H1 (cell line): Measurements from ENCODE around the gene FAM8A1. TPM values are rescaled to one million over a fixed set of nuclear protein-coding genes. Genes with fewer than 3 reads are reported as not detected.

ENCODE experiments used
- CTCF ChIA-PET: fragments of 300-600 bp; sonication (Branson Sonifier 250); formaldehyde crosslinking; loops from one replicate; lab custom pipeline; 2021; ENCODE audit not compliant: partially characterized antibody; lab: Charles Lee
- POLR2A ChIA-PET: fragments of 300-600 bp; sonication (Branson Sonifier 250); formaldehyde crosslinking; loops from one replicate; lab custom pipeline; 2021; ENCODE audit warnings: inconsistent platforms; ENCODE audit not compliant: partially characterized antibody; lab: Charles Lee
- DNase-seq, 2 experiments: peaks; one replicate each; pipeline versions ENCODE4 v3.0.0 to v3.0.0-alpha.2; 2010 to 2022; ENCODE audit warnings: low spot score in 2 of 2, low read depth in 1 of 2, mixed read lengths in 1 of 2
- FAIRE-seq: peaks from 2 replicates; lab custom pipeline; 2011; peaks lifted over from hg19 to GRCh38; lab: Jason Lieb, UNC
- H2AFZ ChIP-seq: 2 replicates; pipeline ENCODE4 v1.8.1; 2012; ENCODE audit warnings: low read length, inconsistent platforms
- H2AK5ac ChIP-seq: 2 replicates; pipeline ENCODE4 v1.6.1; 2013; ENCODE audit warnings: low read depth, low read length
- H2BK120ac ChIP-seq: replicated peaks from 2 replicates; pipeline ENCODE3; 2013; ENCODE audit warnings: low read depth, low read length, inconsistent platforms
- H2BK12ac ChIP-seq: 2 replicates; pipeline ENCODE4 v1.6.1; 2013; ENCODE audit warnings: low read depth, low read length
- H2BK15ac ChIP-seq: 2 replicates; pipeline ENCODE4 v1.6.1; 2013; ENCODE audit warnings: low read length
- H2BK20ac ChIP-seq: 2 replicates; pipeline ENCODE4 v1.6.1; 2013; ENCODE audit warnings: low read length
- H2BK5ac ChIP-seq: 2 replicates; pipeline ENCODE4 v1.6.1; 2013; ENCODE audit warnings: low read depth, low read length
- H3K14ac ChIP-seq: 2 replicates; pipeline ENCODE4 v1.6.1; 2013; ENCODE audit warnings: inconsistent platforms; ENCODE audit not compliant: insufficient read length
- H3K18ac ChIP-seq: 2 replicates; pipeline ENCODE4 v1.6.1; 2013; ENCODE audit warnings: low read length; ENCODE audit errors: extremely low read depth
- H3K23ac ChIP-seq: 2 replicates; pipeline ENCODE4 v1.6.1; 2013; ENCODE audit warnings: inconsistent platforms; ENCODE audit not compliant: insufficient read length
- H3K23me2 ChIP-seq: 2 replicates; pipeline ENCODE4 v1.6.1; 2013; ENCODE audit warnings: low read depth, low read length
- H3K27ac ChIP-seq: 2 replicates; pipeline ENCODE4 v1.6.1; 2011; ENCODE audit warnings: low read depth, low read length, inconsistent platforms
- H3K27me3 ChIP-seq, 4 experiments: replicated peaks in 1 of 4; 1 replicate in 1 of 4; 2 replicates in 3 of 4; pipeline versions ENCODE4 v1.6.1 to v1.8.1; 2011 to 2013; ENCODE audit warnings: low read length in 3 of 4, mild to moderate bottlenecking in 3 of 4, inconsistent platforms in 2 of 4, mixed read lengths in 2 of 4, moderate library complexity in 1 of 4; ENCODE audit not compliant: control insufficient read depth in 3 of 4, insufficient read depth in 3 of 4; ENCODE audit errors: extremely low read depth in 1 of 4
- H3K36me3 ChIP-seq, 4 experiments: 2 replicates each; pipeline versions ENCODE4 v1.6.1 to v1.8.1; 2011 to 2013; ENCODE audit warnings: mild to moderate bottlenecking in 4 of 4, low read length in 3 of 4, moderate library complexity in 2 of 4, control low read depth in 1 of 4, inconsistent platforms in 1 of 4; ENCODE audit not compliant: insufficient read depth in 4 of 4, control insufficient read depth in 2 of 4
- H3K4ac ChIP-seq: replicated peaks from 2 replicates; pipeline ENCODE3; 2013; ENCODE audit warnings: low read length, low read depth, mixed read lengths, inconsistent platforms; ENCODE audit not compliant: insufficient read length
- H3K4me1 ChIP-seq, 4 experiments: replicated peaks in 1 of 4; 1 replicate in 1 of 4; 2 replicates in 3 of 4; pipeline versions ENCODE4 v1.6.1 to v1.8.1; 2011 to 2013; ENCODE audit warnings: low read length in 3 of 4, inconsistent platforms in 2 of 4, mixed read lengths in 1 of 4; ENCODE audit not compliant: insufficient read depth in 4 of 4, control insufficient read depth in 3 of 4
- H3K4me2 ChIP-seq, 2 experiments: 2 replicates each; pipeline versions ENCODE4 v1.6.1 to v1.8.1; 2011 to 2013; ENCODE audit warnings: low read depth in 2 of 2, low read length in 2 of 2, control low read depth in 1 of 2, inconsistent platforms in 1 of 2, mild to moderate bottlenecking in 1 of 2; ENCODE audit not compliant: insufficient read depth in 1 of 2
- H3K4me3 ChIP-seq, 4 experiments: fragments of 200-600, 300-600 bp in 1 of 4; sonication (generic), shearing (Covaris generic), sonication (Bioruptor Twin) in 1 of 4; 2 replicates each; pipeline versions ENCODE4 v1.5.1 to v1.8.1; 2011 to 2016; ENCODE audit warnings: low read length in 4 of 4, low read depth in 3 of 4, control low read depth in 2 of 4, inconsistent platforms in 2 of 4, mild to moderate bottlenecking in 2 of 4, mixed read lengths in 1 of 4, moderate library complexity in 1 of 4; ENCODE audit not compliant: insufficient read depth in 2 of 4; ENCODE audit errors: extremely low read depth in 1 of 4
- H3K56ac ChIP-seq: replicated peaks from 2 replicates; pipeline ENCODE3; 2013; ENCODE audit warnings: low read depth, mild to moderate bottlenecking, mixed read lengths, low read length, inconsistent platforms; ENCODE audit not compliant: insufficient read length
- H3K79me1 ChIP-seq: 2 replicates; pipeline ENCODE4 v1.6.1; 2013; ENCODE audit warnings: low read depth, low read length, control low read depth
- H3K79me2 ChIP-seq, 2 experiments: 2 replicates each; pipeline versions ENCODE4 v1.6.1 to v1.8.1; 2012 to 2013; ENCODE audit warnings: low read length in 2 of 2, mild to moderate bottlenecking in 2 of 2, inconsistent platforms in 1 of 2; ENCODE audit not compliant: insufficient read depth in 2 of 2, control insufficient read depth in 1 of 2
- H3K9ac ChIP-seq, 4 experiments: replicated peaks in 1 of 4; 1 replicate in 1 of 4; 2 replicates in 3 of 4; pipeline versions ENCODE4 v1.6.1 to v1.8.1; 2011 to 2013; ENCODE audit warnings: low read depth in 3 of 4, low read length in 3 of 4, control low read depth in 2 of 4, mild to moderate bottlenecking in 2 of 4, moderate library complexity in 2 of 4, inconsistent platforms in 1 of 4; ENCODE audit errors: extremely low read depth in 1 of 4
- H3K9me3 ChIP-seq, 2 experiments: 2 replicates each; pipeline versions ENCODE4 v1.6.1 to v1.8.1; 2012 to 2013; ENCODE audit warnings: mild to moderate bottlenecking in 2 of 2, moderate library complexity in 2 of 2, control low read depth in 1 of 2, inconsistent platforms in 1 of 2, low read depth in 1 of 2, low read length in 1 of 2, mixed read lengths in 1 of 2; ENCODE audit not compliant: insufficient read depth in 2 of 2
- H4K20me1 ChIP-seq, 2 experiments: replicated peaks in 1 of 2; 2 replicates each; pipeline versions ENCODE3 to v1.8.1; 2011 to 2013; ENCODE audit warnings: inconsistent platforms in 2 of 2, low read length in 2 of 2, mild to moderate bottlenecking in 1 of 2; ENCODE audit not compliant: insufficient read depth in 2 of 2, control insufficient read depth in 1 of 2
- H4K5ac ChIP-seq: 2 replicates; pipeline ENCODE4 v1.6.1; 2013; ENCODE audit warnings: low read length, low read depth, mixed read lengths, inconsistent platforms; ENCODE audit not compliant: insufficient read length
- H4K8ac ChIP-seq: 2 replicates; pipeline ENCODE4 v1.8.0; 2013; ENCODE audit warnings: mild to moderate bottlenecking, moderate library complexity, low read length, inconsistent platforms; ENCODE audit not compliant: insufficient read depth; ENCODE audit errors: extremely low read depth
- H4K91ac ChIP-seq: replicated peaks from 2 replicates; pipeline ENCODE3; 2013; ENCODE audit warnings: low read length, mixed read lengths, inconsistent platforms; ENCODE audit not compliant: insufficient read length
- CEBPB ChIP-seq: IDR thresholded peaks from 2 replicates; pipeline ENCODE4 v1.6.1; 2012; ENCODE audit warnings: low read depth, low read length
- CTBP2 ChIP-seq: IDR thresholded peaks from 2 replicates; pipeline ENCODE4 v1.7.0; 2011; ENCODE audit warnings: borderline replicate concordance, mild to moderate bottlenecking, moderate library complexity, mixed read lengths, low read length; ENCODE audit not compliant: insufficient read depth, insufficient read length
- YY1 ChIP-seq: IDR thresholded peaks from 2 replicates; pipeline ENCODE4 v1.6.1; 2011; ENCODE audit warnings: low read depth, mild to moderate bottlenecking, low read length
- WGBS, 2 experiments: shearing (Covaris generic) in 1 of 2; methylation state at CpG; one replicate each; pipeline versions ENCODE4 v1.1.6 to v1.1.7; 2013 to 2015; ENCODE audit warnings: low lambda C conversion rate in 2 of 2, mixed read lengths in 2 of 2, inconsistent platforms in 1 of 2, low coverage in 1 of 2, missing lambda C conversion rate in 1 of 2; ENCODE audit not compliant: insufficient replicate concordance in 2 of 2, insufficient coverage in 1 of 2, insufficient read length in 1 of 2; ENCODE audit errors: extremely low coverage in 1 of 2, missing lambda C conversion rate in 1 of 2; 5-methylcytosine and 5-hydroxymethylcytosine counted together
- polyA plus RNA-seq, 7 experiments: library from polyadenylated mRNA; depleted of rRNA in 3 of 7; stranded (reverse) in 5 of 7; unstranded in 2 of 7; fragments of >200 nt in 5 of 7; fragments of 200-250 nt in 2 of 7; gene quantifications; 1 replicate in 5 of 7; 2 replicates in 1 of 7; 4 replicates in 1 of 7; pipeline versions ENCODE4 v1.2.1 to v1.2.3, GENCODE V29; 2011 to 2013; ENCODE audit warnings: missing spikeins in 2 of 7, mixed read lengths in 2 of 7
- total RNA-seq: library from RNA; stranded (reverse); fragmentation: NEBNext Ultra II Directional; extraction: Animal tissue kit (Norgen Biotek cat#: 25700); gene quantifications from 2 replicates; pipeline ENCODE4 v1.2.1, GENCODE V29; 2021

FAM8A1 gene
- total and polyA plus RNA-seq, 2 of the 8 experiments (the other 6 are each of a cell fraction or from before 2014, with no cell fraction given), result 3.4 to 9.2 TPM

DNA sequence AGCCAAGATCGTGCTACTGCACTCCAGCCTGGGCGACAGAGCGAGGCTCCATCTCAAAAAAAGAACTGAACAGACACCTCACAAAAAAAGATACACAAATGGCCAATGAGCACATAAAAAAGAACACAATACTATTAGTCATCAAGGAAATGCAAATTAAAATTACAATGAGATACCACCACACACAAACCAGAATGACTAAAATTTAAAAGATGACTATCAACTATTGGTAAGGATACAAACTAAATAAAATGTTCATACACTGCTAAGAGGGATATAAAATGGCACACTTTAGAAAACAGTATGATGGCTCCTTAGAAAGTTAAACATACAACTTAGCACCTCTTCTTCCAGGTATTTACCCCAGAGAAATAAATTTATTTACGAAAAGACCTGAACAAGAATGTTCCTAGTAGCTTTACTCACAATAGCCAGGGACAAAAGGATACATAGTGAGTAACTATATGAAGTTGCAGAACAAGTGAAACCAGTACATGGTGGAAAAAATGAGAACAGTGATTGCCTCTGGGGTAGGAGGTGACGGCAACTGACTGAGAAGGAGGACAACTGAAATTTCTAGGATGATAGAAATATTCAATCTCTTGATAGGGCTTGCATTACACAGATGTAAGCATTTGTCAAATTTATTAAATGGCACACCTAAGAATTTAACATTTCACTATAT is 53.2 kb downstream of the FAM8A1 start:
- Histone ChIP-seq H2BK12ac (no peak overlapping the region), H2BK5ac (no peak overlapping the region), H3K56ac (no peak overlapping the region), H3K4me3 (no peak overlapping the region), H2AK5ac (no peak overlapping the region), H3K36me3 (peaks cover 10 to 69% (median 25%) of the 10 kb centered on the region in 4 experiments), H3K4ac (no peak overlapping the region), H2BK20ac (no peak overlapping the region), H3K79me1 (peaks cover 3% of the 10 kb centered on the region; the same call in 1 of the 2 replicates), H4K20me1 (peaks cover 2% of the 10 kb centered on the region in 2 experiments), H3K9me3 (no peaks in the 10 kb centered on the region), H3K23me2 (no peaks in the 10 kb centered on the region), H3K23ac (no peak overlapping the region), H2AFZ (no peak overlapping the region), H3K4me2 (no peak overlapping the region), H3K18ac (no peak overlapping the region), H4K5ac (no peak overlapping the region), H4K8ac (no peak overlapping the region), H3K79me2 (peaks cover 0 to 34% of the 10 kb centered on the region in 2 experiments; a peak in 2 of 4 replicates), H3K27ac (no peak overlapping the region)
- CTCF ChIA-PET, result interaction anchor here (0.6 kb wide), 1 partner anchor 538 kb away, joined by 3 read pairs; no protein-coding TSS in a partner anchor
- DNase-seq, result no peak
- no peak for FAIRE-seq
- 78% methylated on average over 5 of the region's 5 CpGs; no CpG with 5 or more reads in 1 of the 2 experiments for WGBS, 2 experiments
- TF ChIP-seq CEBPB (no peak), CTBP2 (no peak), YY1 (no peak)
- TF ChIP-seq, all 59 proteins: peak for 0
- no peak overlapping the region for H3K9ac ChIP-seq
- no peaks in the 10 kb centered on the region for H3K4me1 ChIP-seq
- H3K14ac ChIP-seq, result no peak overlapping the region
- no peak overlapping the region for H2BK15ac ChIP-seq
- POLR2A ChIA-PET, result interaction anchor here (0.6 to 0.7 kb wide), 3 partner anchors 13 to 313 kb away, joined by 3 read pairs; no protein-coding TSS in a partner anchor
- H3K27me3 ChIP-seq, result no peaks in the 10 kb centered on the region
- H4K91ac ChIP-seq, result no peak overlapping the region
- no peak overlapping the region for H2BK120ac ChIP-seq
